Esophagus muscularis mucosa (tissue), 4 donors: Measurements from ENCODE around the gene SIX2. TPM values are rescaled to one million over a fixed set of nuclear protein-coding genes. Genes with fewer than 3 reads are reported as not detected.

Experiments used
- DNase-seq: peaks from one replicate; pipeline ENCODE4 v3.0.0-alpha.2; 2017; ENCODE audit errors: extremely low spot score
- H3K27ac ChIP-seq, 4 donors: fragments of 200-600 bp; sonication (generic); replicated peaks in 1 of 4; 1 replicate in 3 of 4; 2 replicates in 1 of 4; pipeline ENCODE4 v1.5.1; 2016 to 2019; ENCODE audit warnings: mild to moderate bottlenecking in 1 of 4
- H3K27me3 ChIP-seq, 4 donors: fragments of 200-600 bp; sonication (generic); one replicate each; pipeline versions ENCODE4 v1.5.1 to v1.6.0; 2016 to 2019
- H3K36me3 ChIP-seq, 4 donors: fragments of 200-600 bp; sonication (generic); one replicate each; pipeline ENCODE4 v1.5.1; 2016 to 2019
- H3K4me1 ChIP-seq, 4 donors: fragments of 200-600 bp; sonication (generic); one replicate each; pipeline ENCODE4 v1.5.1; 2016 to 2019
- H3K4me3 ChIP-seq, 4 donors: fragments of 200-600 bp; sonication (generic); 1 replicate in 2 of 4; 2 replicates in 2 of 4; pipeline ENCODE4 v1.5.1; 2016 to 2019; ENCODE audit warnings: mild to moderate bottlenecking in 4 of 4, moderate library complexity in 1 of 4
- H3K9me3 ChIP-seq, 4 donors: fragments of 200-600 bp; sonication (generic); 1 replicate in 3 of 4; 2 replicates in 1 of 4; pipeline ENCODE4 v1.5.1; 2016 to 2019
- EP300 ChIP-seq: sonication (generic); formaldehyde crosslinking; IDR thresholded peaks from one replicate; pipeline ENCODE4 v1.6.1; 2017; ENCODE audit warnings: antibody characterized with exemption
- POLR2A ChIP-seq: fragments of 450-650 bp; IDR thresholded peaks from one replicate; pipeline ENCODE4 v1.6.1; 2017; ENCODE audit warnings: antibody characterized with exemption, moderate library complexity, mild to moderate bottlenecking, low read depth
- POLR2AphosphoS5 ChIP-seq, 2 donors: sonication (generic); formaldehyde crosslinking; IDR thresholded peaks; one replicate each; pipeline ENCODE4 v1.6.1; 2017; ENCODE audit warnings: antibody characterized with exemption in 2 of 2
- WGBS: methylation state at CpG from one replicate; pipeline ENCODE4 v1.1.5; 2018; 5-methylcytosine and 5-hydroxymethylcytosine counted together
- intact Hi-C: fragments of 100-400 bp; cut with DNase I; formaldehyde crosslinking; loops from one replicate; pipeline ENCODE4 v1.15.1; 2023
- total RNA-seq, 4 donors: library from RNA; depleted of rRNA; stranded (reverse); fragments of >200 nt; gene quantifications; one replicate each; pipeline versions ENCODE4 v1.1.0 to v1.2.1, GENCODE V29; 2016
- TF ChIP-seq, protein P1 (sequence below), 3 experiments: fragments of 200-600 bp in 2 of 3; fragments of 450-650 bp in 1 of 3; sonication (generic) in 2 of 3; IDR thresholded peaks; one replicate each; pipeline ENCODE4 v1.5.1; 2017 to 2019; ENCODE audit warnings: antibody characterized with exemption in 3 of 3, mild to moderate bottlenecking in 2 of 3, moderate library complexity in 1 of 3

Gene SIX2
- total RNA-seq, 4 donors from 2014 or later: under 0.01 to 1.9 (median 1.5) TPM

DNA sequence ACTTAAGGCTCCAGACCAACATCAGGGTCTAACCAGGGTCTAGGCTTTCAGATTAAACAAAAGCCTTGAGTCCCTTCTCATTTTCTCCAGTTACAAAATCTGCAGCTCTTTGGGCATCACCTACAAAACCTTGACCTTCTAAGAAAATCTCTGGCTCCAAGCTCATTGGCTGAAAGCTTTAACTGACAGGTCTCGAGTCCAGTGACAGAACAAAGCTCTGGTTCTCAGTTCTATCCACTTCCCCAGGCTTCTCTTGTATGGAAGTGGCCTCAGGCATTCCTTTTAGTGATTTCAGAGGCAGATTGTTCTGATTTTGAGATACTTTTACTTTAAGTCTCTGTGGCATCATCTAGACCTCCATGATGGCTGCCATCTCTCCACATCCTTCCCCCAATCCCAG is 11.3 kb downstream of the SIX2 start:
- TF ChIP-seq, protein P1, sequence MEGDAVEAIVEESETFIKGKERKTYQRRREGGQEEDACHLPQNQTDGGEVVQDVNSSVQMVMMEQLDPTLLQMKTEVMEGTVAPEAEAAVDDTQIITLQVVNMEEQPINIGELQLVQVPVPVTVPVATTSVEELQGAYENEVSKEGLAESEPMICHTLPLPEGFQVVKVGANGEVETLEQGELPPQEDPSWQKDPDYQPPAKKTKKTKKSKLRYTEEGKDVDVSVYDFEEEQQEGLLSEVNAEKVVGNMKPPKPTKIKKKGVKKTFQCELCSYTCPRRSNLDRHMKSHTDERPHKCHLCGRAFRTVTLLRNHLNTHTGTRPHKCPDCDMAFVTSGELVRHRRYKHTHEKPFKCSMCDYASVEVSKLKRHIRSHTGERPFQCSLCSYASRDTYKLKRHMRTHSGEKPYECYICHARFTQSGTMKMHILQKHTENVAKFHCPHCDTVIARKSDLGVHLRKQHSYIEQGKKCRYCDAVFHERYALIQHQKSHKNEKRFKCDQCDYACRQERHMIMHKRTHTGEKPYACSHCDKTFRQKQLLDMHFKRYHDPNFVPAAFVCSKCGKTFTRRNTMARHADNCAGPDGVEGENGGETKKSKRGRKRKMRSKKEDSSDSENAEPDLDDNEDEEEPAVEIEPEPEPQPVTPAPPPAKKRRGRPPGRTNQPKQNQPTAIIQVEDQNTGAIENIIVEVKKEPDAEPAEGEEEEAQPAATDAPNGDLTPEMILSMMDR (IDR thresholded peaks at IDR 0.05): no peak
- no peak for TF ChIP-seq EP300
- no peak for TF ChIP-seq POLR2AphosphoS5 (IDR thresholded peaks at IDR 0.05)

GRCh38 chr2:44996356-44996755 is 12.9 kb downstream of the SIX2 start:
- peaks cover 0 to 87% (median 23%) of the 10 kb centered on the region in 4 donors for H3K27me3 ChIP-seq
- 75% methylated on average over 4 of the region's 6 CpGs for WGBS

More for the DNA sequence above, 11.3 kb downstream of the SIX2 start:
- Histone ChIP-seq H3K27ac (no peak overlapping the region), H3K4me3 (no peak overlapping the region), H3K36me3 (no peaks in the 10 kb centered on the region), H3K27me3 (peaks cover 5 to 95% (median 39%) of the 10 kb centered on the region in 4 donors), H3K4me1 (peaks cover 15 to 19% (median 19%) of the 10 kb centered on the region in 4 donors), H3K9me3 (peaks cover 0 to under 1% (median 0%) of the 10 kb centered on the region in 4 donors)
- WGBS: 93% methylated on average over 1 of the region's 1 CpG
- intact Hi-C loops: no loop called here
- DNase-seq: no peak

GRCh38 chr2:44994377-44994776 is 14.9 kb downstream of the SIX2 start:
- intact Hi-C loops: no loop called here
- no peak for TF ChIP-seq POLR2A
- TF ChIP-seq POLR2AphosphoS5 (IDR thresholded peaks at IDR 0.05): no peak
- TF ChIP-seq, protein P1 (IDR thresholded peaks at IDR 0.05): no peak
- no peak for TF ChIP-seq EP300
- WGBS: 92% methylated on average over 1 of the region's 1 CpG
- H3K27ac ChIP-seq: no peak overlapping the region
- peaks cover 0 to 17% (median 7%) of the 10 kb centered on the region in 4 donors for H3K9me3 ChIP-seq
- no peaks in the 10 kb centered on the region for H3K4me1 ChIP-seq
- no peaks in the 10 kb centered on the region for H3K36me3 ChIP-seq
- peaks cover 0 to 76% (median 7%) of the 10 kb centered on the region in 4 donors for H3K27me3 ChIP-seq
- DNase-seq: no peak
- H3K4me3 ChIP-seq: no peak overlapping the region

More at GRCh38 chr2:44996356-44996755, 12.9 kb downstream of the SIX2 start:
- H3K36me3 ChIP-seq: no peaks in the 10 kb centered on the region
- DNase-seq: no peak
- peaks cover 0 to 14% (median 7%) of the 10 kb centered on the region in 4 donors for H3K9me3 ChIP-seq
- TF ChIP-seq EP300: no peak
- TF ChIP-seq POLR2AphosphoS5 (IDR thresholded peaks at IDR 0.05): no peak
- TF ChIP-seq POLR2A: no peak
- TF ChIP-seq, protein P1 (IDR thresholded peaks at IDR 0.05): no peak
- H3K4me1 ChIP-seq: peaks cover 11 to 13% (median 11%) of the 10 kb centered on the region in 4 donors
- intact Hi-C loops: no loop called here
- no peak overlapping the region for H3K4me3 ChIP-seq
- H3K27ac ChIP-seq: no peak overlapping the region

DNA sequence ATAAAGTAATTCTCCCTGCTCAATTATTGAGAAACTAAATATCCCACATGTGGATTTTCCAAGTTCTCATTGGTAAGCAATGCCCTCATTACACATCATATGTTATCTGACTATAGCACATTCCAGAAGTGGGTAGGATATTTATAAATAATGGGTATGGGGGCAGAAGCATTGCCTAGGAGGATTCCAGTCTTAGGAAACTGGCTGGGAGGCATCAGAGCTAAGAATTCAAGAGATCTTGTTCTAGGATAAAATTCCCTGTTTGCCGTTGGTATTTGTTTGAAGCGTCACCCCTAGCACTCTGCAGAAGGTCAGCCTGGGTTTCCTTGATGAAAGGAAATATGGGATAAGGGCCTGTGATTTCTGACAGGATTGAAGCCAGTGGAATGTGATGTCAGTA is 20.1 kb downstream of the SIX2 start:
- peaks cover 0 to 32% (median 20%) of the 10 kb centered on the region in 4 donors for H3K9me3 ChIP-seq
- no peaks in the 10 kb centered on the region for H3K36me3 ChIP-seq
- 78% methylated on average over 2 of the region's 2 CpGs for WGBS
- no peaks in the 10 kb centered on the region for H3K4me1 ChIP-seq
- intact Hi-C loops: no loop called here
- peaks cover 0 to 55% (median 0%) of the 10 kb centered on the region in 4 donors for H3K27me3 ChIP-seq
- H3K4me3 ChIP-seq: no peak overlapping the region
- TF ChIP-seq EP300 (no peak), POLR2AphosphoS5 (IDR thresholded peaks at IDR 0.05) (no peak)
- no peak overlapping the region for H3K27ac ChIP-seq
- DNase-seq: no peak

DNA sequence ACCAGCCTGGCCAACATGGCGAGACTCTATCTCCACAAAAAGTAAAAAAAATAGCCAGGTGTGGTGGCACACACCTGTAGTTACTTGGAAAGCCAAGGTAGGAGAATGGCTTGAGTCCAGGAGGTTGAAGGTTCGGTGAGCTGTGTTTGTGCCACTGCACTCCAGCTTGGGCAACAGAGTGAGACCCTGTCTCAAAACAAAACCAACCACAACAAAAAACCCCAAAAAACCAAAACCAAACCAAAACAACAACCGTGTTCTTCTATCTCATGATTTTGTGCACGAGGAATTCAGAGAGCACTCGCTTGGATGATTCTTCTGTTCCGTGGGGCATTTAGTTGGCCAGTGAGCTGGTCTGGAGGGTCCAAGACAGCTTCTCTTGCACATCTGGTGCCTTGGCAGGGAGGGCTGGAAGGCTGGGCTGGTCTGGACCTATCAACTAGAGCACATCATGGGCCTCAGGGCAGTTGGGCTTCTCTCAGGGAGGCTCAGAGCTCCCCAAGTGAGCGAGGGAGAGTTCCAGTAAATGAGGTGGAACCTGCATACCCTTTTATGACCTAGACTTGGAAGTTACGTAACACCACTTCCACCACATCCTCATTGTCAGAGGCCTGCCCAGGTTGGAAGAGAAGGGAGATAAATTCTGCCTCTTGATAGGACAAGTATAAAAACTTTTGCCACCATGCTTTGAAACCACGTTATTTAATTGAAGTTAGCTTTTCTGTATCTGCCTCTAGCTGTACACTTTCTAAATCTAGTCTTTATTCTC is 25.2 kb downstream of the SIX2 start:
- Histone ChIP-seq H3K9me3 (peaks cover 0 to 15% (median 13%) of the 10 kb centered on the region in 4 donors), H3K36me3 (no peaks in the 10 kb centered on the region), H3K27ac (no peak overlapping the region), H3K27me3 (peaks cover 0 to 55% (median 0%) of the 10 kb centered on the region in 4 donors), H3K4me1 (peaks cover 0 to 6% (median 0%) of the 10 kb centered on the region in 4 donors), H3K4me3 (no peak overlapping the region)
- DNase-seq: no peak
- no peak for TF ChIP-seq EP300
- TF ChIP-seq, protein P1 (IDR thresholded peaks at IDR 0.05): no peak
- TF ChIP-seq POLR2A: no peak
- TF ChIP-seq POLR2AphosphoS5 (IDR thresholded peaks at IDR 0.05): no peak
- intact Hi-C loops: no loop called here
- WGBS: 75% methylated on average over 9 of the region's 9 CpGs
